Ovary (tissue), 9 donors: ENCODE data around the gene SH3PXD2A. TPM values are rescaled to one million over a fixed set of nuclear protein-coding genes. Genes with fewer than 3 reads are reported as not detected.
A peak's percentile ranks its signal among the peaks of the same experiment; 100 is the strongest.

Source experiments
- DNase-seq, 5 donors: peaks; one replicate each; pipeline ENCODE4 v3.0.0-alpha.2; 2019 to 2020
- H3K27ac ChIP-seq, 2 donors: fragments of 200-600 bp; one replicate each; pipeline versions ENCODE4 v1.5.1 to v1.8.0; 2019 to 2022
- H3K27me3 ChIP-seq: fragments of 200-600 bp; one replicate; pipeline ENCODE4 v1.8.0; 2022
- H3K36me3 ChIP-seq: fragments of 200-600 bp; sonication (generic); one replicate; pipeline ENCODE4 v1.5.1; 2019
- H3K4me1 ChIP-seq: one replicate; pipeline ENCODE4 v1.8.1; 2013; ENCODE audit warnings: mild to moderate bottlenecking, moderate library complexity; ENCODE audit not compliant: insufficient read depth
- H3K4me3 ChIP-seq: fragments of 200-600 bp; sonication (generic); one replicate; pipeline ENCODE4 v1.5.1; 2017
- H3K9me3 ChIP-seq, 2 donors: fragments of 200-600 bp in 1 of 2; sonication (generic) in 1 of 2; one replicate each; pipeline versions ENCODE4 v1.5.1 to v1.8.1; 2013 to 2019; ENCODE audit warnings: mild to moderate bottlenecking in 1 of 2, moderate library complexity in 1 of 2
- EP300 ChIP-seq: sonication (generic); formaldehyde crosslinking; IDR thresholded peaks from one replicate; pipeline ENCODE4 v1.6.1; 2017; ENCODE audit warnings: antibody characterized with exemption
- POLR2A ChIP-seq: fragments of 450-650 bp; IDR thresholded peaks from one replicate; pipeline ENCODE4 v1.6.1; 2017; ENCODE audit warnings: antibody characterized with exemption, mild to moderate bottlenecking, moderate library complexity
- WGBS, 3 donors: extraction: QIAGEN DNeasy Blood & Tissue Kit in 1 of 3; methylation state at CpG; one replicate each; pipeline versions ENCODE4 v1.1.5 to v1.1.7; 2013 to 2017; 5-methylcytosine and 5-hydroxymethylcytosine counted together
- intact Hi-C, 4 donors: fragments of 100-400 bp; cut with DNase I; formaldehyde crosslinking; loops; one replicate each; pipeline versions ENCODE4 v1.11.0 to v1.15.1; 2022 to 2023
- polyA plus RNA-seq, 2 donors: library from polyadenylated mRNA; stranded (reverse); fragments of 200-250 nt in 1 of 2; fragments of 350-450 nt in 1 of 2; fragmentation: Illumina TruSeq in 1 of 2; extraction: RNeasy Lipid Tissue Mini Kit (QIAGEN cat#74804) in 1 of 2; gene quantifications; one replicate each; pipeline ENCODE4 v1.2.3, GENCODE V29; 2013 to 2014
- total RNA-seq, 7 donors: library from RNA; depleted of rRNA in 2 of 7; stranded (reverse); fragments of >200 nt in 2 of 7; fragmentation: NEBNext Ultra II Directional in 3 of 7; extraction: Animal tissue kit (Norgen Biotek cat#: 25700) in 3 of 7; gene quantifications; one replicate each; pipeline versions ENCODE4 v1.1.0 to v1.2.4, GENCODE V29; 2016 to 2023
- TF ChIP-seq, protein P1 (sequence below), 3 donors: fragments of 450-650 bp in 2 of 3; fragments of 200-600 bp in 1 of 3; IDR thresholded peaks; one replicate each; pipeline versions ENCODE4 v1.5.1 to v1.8.0; 2016 to 2022; ENCODE audit warnings: antibody characterized with exemption in 3 of 3, mild to moderate bottlenecking in 1 of 3
- donor health status: DM: no; HTN: no; CAD: no; lungs with moderate emphysema.
- donor health status: DM: no; HTN: no; CAD: no.
- donor health status: Bipolar disorder and iron deficiency.
- donor health status: DM: yes; HTN: yes; CAD: no.
- donor health status: DM: no; HTN: no; CAD: no.
- donor health status: DM: yes; HTN: yes; CAD: no.

Gene SH3PXD2A
- total and polyA plus RNA-seq, 9 donors, result 15.3 to 82.9 (median 52.2) TPM

DNA sequence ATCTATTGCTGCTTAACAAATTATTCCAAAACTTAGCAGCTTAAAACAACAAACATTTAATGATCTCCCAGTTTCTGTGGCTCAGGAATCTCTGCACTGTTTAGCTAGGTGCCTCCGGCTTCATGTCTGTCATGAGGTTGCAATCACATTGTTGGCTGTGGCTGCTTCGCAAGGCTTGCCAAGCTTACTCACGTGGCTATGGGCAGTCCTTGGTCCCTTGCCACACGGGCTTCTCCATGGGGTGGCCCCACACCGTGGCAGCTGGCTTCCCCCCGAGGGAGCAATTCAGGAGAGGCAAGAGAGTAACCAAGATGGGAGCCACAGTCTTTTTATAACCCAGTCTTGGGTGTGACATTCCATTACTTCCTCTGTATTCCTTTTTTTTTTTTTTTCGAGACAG, 294.5 kb downstream of the SH3PXD2A start:
- H3K4me1 ChIP-seq, result no peaks in the 10 kb centered on the region
- H3K36me3 ChIP-seq, result no peaks in the 10 kb centered on the region
- no peak overlapping the region for H3K27ac ChIP-seq
- intact Hi-C loops, result no loop called here
- no peaks in the 10 kb centered on the region for H3K27me3 ChIP-seq
- TF ChIP-seq, protein P1, sequence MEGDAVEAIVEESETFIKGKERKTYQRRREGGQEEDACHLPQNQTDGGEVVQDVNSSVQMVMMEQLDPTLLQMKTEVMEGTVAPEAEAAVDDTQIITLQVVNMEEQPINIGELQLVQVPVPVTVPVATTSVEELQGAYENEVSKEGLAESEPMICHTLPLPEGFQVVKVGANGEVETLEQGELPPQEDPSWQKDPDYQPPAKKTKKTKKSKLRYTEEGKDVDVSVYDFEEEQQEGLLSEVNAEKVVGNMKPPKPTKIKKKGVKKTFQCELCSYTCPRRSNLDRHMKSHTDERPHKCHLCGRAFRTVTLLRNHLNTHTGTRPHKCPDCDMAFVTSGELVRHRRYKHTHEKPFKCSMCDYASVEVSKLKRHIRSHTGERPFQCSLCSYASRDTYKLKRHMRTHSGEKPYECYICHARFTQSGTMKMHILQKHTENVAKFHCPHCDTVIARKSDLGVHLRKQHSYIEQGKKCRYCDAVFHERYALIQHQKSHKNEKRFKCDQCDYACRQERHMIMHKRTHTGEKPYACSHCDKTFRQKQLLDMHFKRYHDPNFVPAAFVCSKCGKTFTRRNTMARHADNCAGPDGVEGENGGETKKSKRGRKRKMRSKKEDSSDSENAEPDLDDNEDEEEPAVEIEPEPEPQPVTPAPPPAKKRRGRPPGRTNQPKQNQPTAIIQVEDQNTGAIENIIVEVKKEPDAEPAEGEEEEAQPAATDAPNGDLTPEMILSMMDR (IDR thresholded peaks at IDR 0.05), result no peak
- no peak for TF ChIP-seq EP300
- DNase-seq, result no peak
- no peak overlapping the region for H3K4me3 ChIP-seq
- H3K9me3 ChIP-seq, result no peaks in the 10 kb centered on the region
- 92% methylated on average over 7 of the region's 7 CpGs for WGBS, 3 donors

DNA sequence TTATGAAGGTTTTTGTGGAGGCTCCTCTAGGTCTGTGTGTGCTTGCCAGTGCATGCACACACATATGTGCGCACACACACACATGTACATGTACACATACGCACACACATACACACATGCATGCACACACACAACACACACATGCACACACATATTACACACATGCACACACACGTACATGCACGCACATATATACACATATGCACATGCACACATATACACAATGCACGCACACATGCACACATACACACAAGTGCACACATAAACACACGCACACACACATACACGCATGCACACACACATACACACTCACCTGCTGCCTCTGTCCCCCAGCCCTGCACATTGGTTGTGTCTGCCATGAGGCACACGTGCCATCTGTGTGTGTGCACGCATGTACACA, 295.6 kb downstream of the SH3PXD2A start:
- H3K27ac ChIP-seq, result no peak overlapping the region
- H3K4me1 ChIP-seq, result peaks cover 3% of the 10 kb centered on the region
- no peaks in the 10 kb centered on the region for H3K36me3 ChIP-seq
- TF ChIP-seq, protein P1 (IDR thresholded peaks at IDR 0.05), result no peak
- TF ChIP-seq POLR2A (no peak), EP300 (no peak)
- no peaks in the 10 kb centered on the region for H3K27me3 ChIP-seq
- intact Hi-C loops, result no loop called here
- H3K9me3 ChIP-seq, result no peaks in the 10 kb centered on the region
- no peak for DNase-seq
- WGBS, 3 donors, result 79 to 96% (median 90%) methylated on average over 9 of the region's 9 CpGs
- no peak overlapping the region for H3K4me3 ChIP-seq

DNA sequence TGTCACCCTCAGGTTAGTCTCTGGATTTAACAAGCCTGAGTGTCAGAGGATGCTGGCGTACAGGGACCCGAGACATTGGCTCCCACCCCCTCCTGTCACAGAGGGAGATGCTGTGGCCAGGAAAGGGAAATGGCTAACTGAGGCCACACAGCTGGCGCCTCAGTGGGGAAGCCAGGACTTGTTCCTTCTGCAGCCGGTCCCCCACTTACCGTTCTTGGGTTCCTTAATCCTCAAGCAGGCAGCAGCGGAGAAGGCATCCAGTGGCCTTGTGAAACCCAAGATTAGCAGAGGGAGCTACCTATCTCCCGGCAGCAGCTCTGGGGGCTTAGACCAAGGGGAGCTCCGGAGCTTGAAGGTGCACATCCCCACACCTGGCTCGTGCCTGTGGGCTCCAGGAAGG, 296.5 kb downstream of the SH3PXD2A start:
- WGBS, 3 donors, result 73 to 84% (median 83%) methylated on average over 8 to 9 of the region's 9 CpGs
- intact Hi-C loops, result no loop called here
- Histone ChIP-seq H3K4me1 (peaks cover 4% of the 10 kb centered on the region), H3K9me3 (no peaks in the 10 kb centered on the region), H3K36me3 (no peaks in the 10 kb centered on the region), H3K27ac (no peak overlapping the region), H3K27me3 (no peaks in the 10 kb centered on the region), H3K4me3 (no peak overlapping the region)
- peak in 1 of 5 donors; percentile 9 for DNase-seq
- TF ChIP-seq EP300 (no peak), POLR2A (no peak)
- TF ChIP-seq, protein P1 (IDR thresholded peaks at IDR 0.05), result no peak

DNA sequence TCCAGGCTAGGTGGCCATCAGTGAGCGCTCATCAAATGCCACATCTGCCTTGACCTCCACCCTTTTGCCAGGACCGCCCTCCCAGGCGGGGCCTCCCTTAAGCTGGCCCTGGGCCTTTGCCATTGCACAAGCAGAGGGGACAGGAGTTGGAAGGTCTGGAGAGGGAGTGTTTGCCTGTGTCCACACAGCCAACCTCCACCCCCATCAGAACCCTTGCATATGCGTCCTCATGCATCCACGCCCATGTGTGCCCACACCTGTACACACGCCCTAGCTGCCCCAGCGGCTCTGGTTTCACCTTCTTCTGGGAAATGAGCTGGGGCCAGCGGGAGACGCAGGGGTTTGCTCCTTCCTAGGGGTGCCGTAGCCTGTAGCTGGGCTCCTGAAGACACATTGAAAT, 297.9 kb downstream of the SH3PXD2A start:
- Histone ChIP-seq H3K36me3 (no peaks in the 10 kb centered on the region), H3K4me1 (peaks cover 4% of the 10 kb centered on the region), H3K27me3 (no peaks in the 10 kb centered on the region), H3K27ac (no peak overlapping the region), H3K9me3 (no peaks in the 10 kb centered on the region), H3K4me3 (no peak overlapping the region)
- WGBS, 3 donors, result 95 to 97% (median 96%) methylated on average over 10 of the region's 10 CpGs
- TF ChIP-seq, protein P1 (IDR thresholded peaks at IDR 0.05), result no peak
- TF ChIP-seq POLR2A (no peak), EP300 (no peak)
- DNase-seq, result no peak
- intact Hi-C loops, result no loop called here
